Osteocyte (in vitro differentiated cells): ENCODE measurements around the gene TP53BP1. TPM values are rescaled to one million over a fixed set of nuclear protein-coding genes. Genes with fewer than 3 reads are reported as not detected.

Source experiments
- DNase-seq: peaks from one replicate; pipeline ENCODE4 v3.0.0; 2021; ENCODE audit warnings: mixed read lengths; ENCODE audit not compliant: unreplicated experiment; ENCODE audit errors: extremely low spot score
- H3K27ac Mint-ChIP-seq: one replicate; pipeline ENCODE4 v1.8.0; 2021; ENCODE audit warnings: mild to moderate bottlenecking, mixed read lengths; ENCODE audit not compliant: unreplicated experiment
- H3K27me3 Mint-ChIP-seq: one replicate; pipeline ENCODE4 v1.8.0; 2021; ENCODE audit warnings: mixed read lengths; ENCODE audit not compliant: unreplicated experiment
- H3K36me3 Mint-ChIP-seq: one replicate; pipeline ENCODE4 v1.8.0; 2021; ENCODE audit warnings: mixed read lengths; ENCODE audit not compliant: unreplicated experiment
- H3K4me1 Mint-ChIP-seq: one replicate; pipeline ENCODE4 v1.8.0; 2021; ENCODE audit warnings: mixed read lengths; ENCODE audit not compliant: unreplicated experiment
- H3K4me3 Mint-ChIP-seq: one replicate; pipeline ENCODE4 v1.8.0; 2021; ENCODE audit warnings: mild to moderate bottlenecking, moderate library complexity, mixed read lengths; ENCODE audit not compliant: unreplicated experiment
- H3K9me3 Mint-ChIP-seq: one replicate; pipeline ENCODE4 v1.8.0; 2021; ENCODE audit warnings: mixed read lengths; ENCODE audit not compliant: unreplicated experiment
- CTCF ChIP-seq: fragments of 200-600 bp; sonication (generic); IDR thresholded peaks from 2 replicates; pipeline ENCODE4 v1.5.0; 2021; ENCODE audit warnings: antibody characterized with exemption, mild to moderate bottlenecking, moderate library complexity
- total RNA-seq: library from RNA; stranded (reverse); gene quantifications from 2 replicates; pipeline ENCODE4 v1.2.1, GENCODE V29; 2021

The TP53BP1 gene
- total RNA-seq, 1 donor from 2014 or later, result 61.2 TPM

- no peak for TF ChIP-seq CTCF
- Mint-ChIP-seq H3K9me3 (no peaks in the 10 kb centered on the region), H3K4me1 (peaks cover 53% of the 10 kb centered on the region), H3K4me3 (peak within 1 kb of the TSS; percentile 92), H3K36me3 (peaks cover 24% of the 10 kb centered on the region), H3K27me3 (no peaks in the 10 kb centered on the region), H3K27ac (peak within 1 kb of the TSS; percentile 94)
- DNase-seq, result no peak
These were observed 24.6 kb upstream of the TP53BP1 start, which contains the start of gene MAP1A for GRCh38 chr15:43517354-43518196. MAP1A (plus strand) TSS chr15:43517608; CDS start chr15:43521474, 3,866 bp downstream.

- Mint-ChIP-seq H3K27ac (peak overlapping the region; percentile 94), H3K9me3 (no peaks in the 10 kb centered on the region), H3K27me3 (no peaks in the 10 kb centered on the region), H3K36me3 (peaks cover 17% of the 10 kb centered on the region), H3K4me1 (peaks cover 53% of the 10 kb centered on the region), H3K4me3 (peak overlapping the region; percentile 92)
- DNase-seq, result no peak
- TF ChIP-seq CTCF, result no peak
These were observed 23.9 kb upstream of the TP53BP1 start for GRCh38 chr15:43516801-43517353.

GRCh38 chr15:43516185-43516584, 23.2 kb upstream of the TP53BP1 start:
- Mint-ChIP-seq H3K4me3 (peak overlapping the region; percentile 92), H3K4me1 (peaks cover 57% of the 10 kb centered on the region), H3K36me3 (peaks cover 10% of the 10 kb centered on the region), H3K27ac (peak overlapping the region; percentile 94), H3K27me3 (no peaks in the 10 kb centered on the region), H3K9me3 (no peaks in the 10 kb centered on the region)
- DNase-seq, result no peak
- TF ChIP-seq CTCF, result no peak

GRCh38 chr15:43515741-43516140, 22.8 kb upstream of the TP53BP1 start:
- Mint-ChIP-seq H3K27me3 (no peaks in the 10 kb centered on the region), H3K27ac (peak overlapping the region; percentile 50), H3K4me1 (peaks cover 60% of the 10 kb centered on the region), H3K36me3 (peaks cover 7% of the 10 kb centered on the region), H3K9me3 (no peaks in the 10 kb centered on the region), H3K4me3 (no peak overlapping the region)
- DNase-seq, result no peak
- TF ChIP-seq CTCF, result no peak
